HepG2 (cell line): ENCODE measurements around the gene SPATA32. TPM values are rescaled to one million over a fixed set of nuclear protein-coding genes. Genes with fewer than 3 reads are reported as not detected.

Experiments
- ATF7 ChIP-seq, 2 experiments: fragments of 450-650 bp in 1 of 2; sonication (generic) in 1 of 2; formaldehyde crosslinking in 1 of 2; IDR thresholded peaks; 2 replicates each; pipeline versions ENCODE4 v1.4.0 to v1.6.1; 2016 to 2020; ENCODE audit warnings: antibody characterized with exemption in 1 of 2, mild to moderate bottlenecking in 1 of 2, missing genetic modification reagents in 1 of 2
- ELF1 ChIP-seq: sonication (generic); formaldehyde crosslinking; IDR thresholded peaks from 2 replicates; pipeline ENCODE4 v1.4.0; 2020; ENCODE audit warnings: missing genetic modification reagents
- GATAD2A ChIP-seq: IDR thresholded peaks from 2 replicates; pipeline ENCODE4 v1.6.1; 2016
- HDAC2 ChIP-seq: sonication (generic); formaldehyde crosslinking; IDR thresholded peaks from 2 replicates; pipeline ENCODE4 v1.4.0; 2020; ENCODE audit warnings: missing genetic modification reagents
- HHEX ChIP-seq: IDR thresholded peaks from 2 replicates; pipeline ENCODE4 v1.6.1; 2016; ENCODE audit warnings: control low read depth
- HNF4G ChIP-seq, 2 experiments: sonication (generic) in 1 of 2; formaldehyde crosslinking in 1 of 2; IDR thresholded peaks; 2 replicates each; pipeline versions ENCODE4 v1.4.0 to v1.6.1; 2011 to 2020; ENCODE audit warnings: borderline replicate concordance in 2 of 2, low read depth in 2 of 2, mild to moderate bottlenecking in 2 of 2, low read length in 1 of 2, missing genetic modification reagents in 1 of 2, moderate library complexity in 1 of 2
- KDM2A ChIP-seq: sonication (generic); formaldehyde crosslinking; IDR thresholded peaks from 2 replicates; pipeline ENCODE4 v1.4.0; 2020; ENCODE audit warnings: low read depth, missing genetic modification reagents, borderline replicate concordance
- KDM4B ChIP-seq: sonication (generic); formaldehyde crosslinking; IDR thresholded peaks from 2 replicates; pipeline ENCODE4 v1.4.0; 2020; ENCODE audit warnings: missing genetic modification reagents
- NAIF1 ChIP-seq: sonication (generic); formaldehyde crosslinking; IDR thresholded peaks from 2 replicates; pipeline ENCODE4 v1.5.0; 2020; ENCODE audit warnings: mild to moderate bottlenecking, missing genetic modification reagents, borderline replicate concordance
- NR2F6 ChIP-seq, 2 experiments: IDR thresholded peaks; 2 replicates each; pipeline ENCODE4 v1.6.1; 2016; ENCODE audit warnings: antibody characterized with exemption in 1 of 2, mild to moderate bottlenecking in 1 of 2
- NRL ChIP-seq: sonication (generic); formaldehyde crosslinking; IDR thresholded peaks from 2 replicates; pipeline ENCODE4 v1.5.0; 2020; ENCODE audit warnings: missing genetic modification reagents, mild to moderate bottlenecking, moderate library complexity, borderline replicate concordance
- PITX1 ChIP-seq: sonication (generic); formaldehyde crosslinking; IDR thresholded peaks from 2 replicates; pipeline ENCODE4 v1.5.1; 2020; ENCODE audit warnings: mild to moderate bottlenecking, missing genetic modification reagents
- POGZ ChIP-seq: sonication (generic); formaldehyde crosslinking; IDR thresholded peaks from 2 replicates; pipeline ENCODE4 v1.4.0; 2020; ENCODE audit warnings: mild to moderate bottlenecking, missing genetic modification reagents
- REPIN1 ChIP-seq: sonication (generic); formaldehyde crosslinking; IDR thresholded peaks from 2 replicates; pipeline ENCODE4 v1.8.0; 2022; ENCODE audit warnings: missing genetic modification reagents, low read depth, mild to moderate bottlenecking, borderline replicate concordance
- SKI ChIP-seq: fragments of 450-650 bp; IDR thresholded peaks from one replicate; pipeline ENCODE4 v1.6.1; 2018; ENCODE audit warnings: mild to moderate bottlenecking; ENCODE audit not compliant: partially characterized antibody
- SMC3 ChIP-seq: IDR thresholded peaks from 2 replicates; pipeline ENCODE4 v1.6.1; 2011; ENCODE audit warnings: low read length, improper control_type of control experiment
- SP5 ChIP-seq: IDR thresholded peaks from 2 replicates; pipeline ENCODE4 v1.6.1; 2016; ENCODE audit warnings: low read depth, borderline replicate concordance
- SRF ChIP-seq: IDR thresholded peaks from 2 replicates; pipeline ENCODE4 v1.6.1; 2011; ENCODE audit warnings: mild to moderate bottlenecking, low read depth, low read length, moderate library complexity
- THAP11 ChIP-seq: IDR thresholded peaks from 2 replicates; pipeline ENCODE4 v1.6.1; 2016; ENCODE audit warnings: missing biosample characterization, missing genetic modification reagents
- TP53 ChIP-seq: sonication (generic); formaldehyde crosslinking; conservative IDR thresholded peaks from 2 replicates; pipeline ENCODE4 v1.4.0; 2020; ENCODE audit warnings: missing genetic modification reagents
- ZBTB38 ChIP-seq: sonication (generic); formaldehyde crosslinking; IDR thresholded peaks from 2 replicates; pipeline ENCODE4 v1.5.1; 2020; ENCODE audit warnings: mild to moderate bottlenecking, missing genetic modification reagents
- ZNF263 ChIP-seq: sonication (generic); formaldehyde crosslinking; IDR thresholded peaks from 2 replicates; pipeline ENCODE4 v1.4.0; 2020; ENCODE audit warnings: missing genetic modification reagents
- ZNF329 ChIP-seq: sonication (generic); formaldehyde crosslinking; IDR thresholded peaks from 2 replicates; pipeline ENCODE4 v1.9.0; 2021; ENCODE audit warnings: low read depth, mild to moderate bottlenecking, missing genetic modification reagents
- ZNF414 ChIP-seq: sonication (generic); formaldehyde crosslinking; IDR thresholded peaks from 2 replicates; pipeline ENCODE4 v1.5.0; 2020; ENCODE audit warnings: missing genetic modification reagents
- ZNF441 ChIP-seq: sonication (generic); formaldehyde crosslinking; IDR thresholded peaks from 2 replicates; pipeline ENCODE4 v1.7.0; 2021; ENCODE audit warnings: missing genetic modification reagents, borderline replicate concordance
- ZNF724P ChIP-seq: sonication (generic); formaldehyde crosslinking; IDR thresholded peaks from 2 replicates; pipeline ENCODE4 v1.8.0; 2022; ENCODE audit warnings: missing genetic modification reagents, borderline replicate concordance
- ZNF788 ChIP-seq: sonication (generic); formaldehyde crosslinking; IDR thresholded peaks from 2 replicates; pipeline ENCODE4 v1.5.0; 2020; ENCODE audit warnings: mild to moderate bottlenecking, missing genetic modification reagents, borderline replicate concordance
- ZSCAN22 ChIP-seq: sonication (generic); formaldehyde crosslinking; IDR thresholded peaks from 2 replicates; pipeline ENCODE4 v1.4.0; 2020; ENCODE audit warnings: mild to moderate bottlenecking, missing genetic modification reagents
- ZSCAN31 ChIP-seq: sonication (generic); formaldehyde crosslinking; IDR thresholded peaks from 2 replicates; pipeline ENCODE4 v1.5.0; 2020; ENCODE audit warnings: low read depth, mild to moderate bottlenecking, missing genetic modification reagents
- ZSCAN9 ChIP-seq: IDR thresholded peaks from 2 replicates; pipeline ENCODE4 v1.6.1; 2016; ENCODE audit warnings: borderline replicate concordance
- polyA plus RNA-seq, 8 experiments: library from polyadenylated mRNA; depleted of rRNA in 3 of 8; stranded (reverse) in 7 of 8; unstranded in 1 of 8; fragments of >200 nt; fragmentation: Illumina TruSeq in 4 of 8; extraction: Trizol in 4 of 8; gene quantifications; 2 replicates each; pipeline versions ENCODE4 v1.2.1 to v1.2.3, GENCODE V29; 2011 to 2016; ENCODE audit warnings: low read depth in 4 of 8, missing spikeins in 1 of 8, mixed read lengths in 1 of 8; ENCODE audit not compliant: insufficient read depth in 1 of 8
- total RNA-seq, 5 experiments: library from RNA; depleted of rRNA; stranded (reverse); fragments of >200 nt; fragmentation: Illumina TruSeq; extraction: Trizol; gene quantifications; 2 replicates each; pipeline ENCODE4 v1.2.3, GENCODE V29; 2016; ENCODE audit warnings: low read depth in 1 of 5
- TF ChIP-seq, protein P1 (sequence below), 2 experiments: fragments of 450-650 bp in 1 of 2; sonication (generic) in 1 of 2; formaldehyde crosslinking; IDR thresholded peaks; 2 replicates each; pipeline versions ENCODE4 v1.5.0 to v1.8.0; 2020 to 2022; ENCODE audit warnings: mild to moderate bottlenecking in 1 of 2, missing genetic modification reagents in 1 of 2

The SPATA32 gene
- total and polyA plus RNA-seq, 2 of the 13 experiments (the other 11 are each of a cell fraction or from before 2014, with no cell fraction given) = not detected

DNA sequence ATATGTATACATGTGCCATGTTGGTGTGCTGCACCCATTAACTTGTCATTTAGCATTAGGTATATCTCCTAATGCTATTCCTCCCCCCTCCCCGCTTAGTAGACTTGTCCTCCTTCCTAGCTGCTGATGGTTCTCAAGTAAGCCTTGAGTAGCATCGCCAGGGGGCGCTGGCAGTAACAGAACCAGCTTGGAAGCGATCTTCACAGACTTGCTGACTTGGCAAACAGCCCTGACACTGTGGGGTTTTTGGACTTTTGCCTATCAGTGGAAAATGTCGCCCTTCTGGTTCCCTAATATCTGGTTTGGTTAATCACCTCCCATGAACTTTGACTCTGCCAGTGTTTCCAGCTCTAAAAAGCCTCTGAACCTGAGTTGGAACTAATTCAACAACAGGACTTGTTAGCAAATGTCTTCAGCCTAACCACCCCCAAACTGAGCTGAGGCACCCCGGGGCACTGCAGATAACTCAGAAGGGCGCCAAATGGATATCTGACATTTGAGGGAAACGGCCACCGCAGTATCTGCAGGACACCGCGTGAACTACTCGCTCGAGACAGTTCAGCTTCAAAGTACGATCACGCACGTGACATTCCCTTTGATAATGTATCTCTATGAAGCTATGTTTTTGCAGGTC, 15.4 kb upstream of the SPATA32 start (continued):
- TF ChIP-seq TP53 (CRISPR knock-in tag) = 0 out of 2 replicates have a peak, but pooled peaks have one; percentile 44
- TF ChIP-seq ZSCAN9 (CRISPR knock-in tag) = 0 out of 2 replicates have a peak, but pooled peaks have one; percentile 45
- peak; percentile 99 for TF ChIP-seq SMC3
- TF ChIP-seq GATAD2A = peak; percentile 77
- no peak for TF ChIP-seq ZSCAN22 (CRISPR knock-in tag)
- 0 out of 2 replicates have a peak, but pooled peaks have one; percentile 27 for TF ChIP-seq POGZ (CRISPR knock-in tag)
- no peak for TF ChIP-seq ZSCAN31 (CRISPR knock-in tag)
- 0 out of 2 replicates have a peak, but pooled peaks have one; percentile 31 for TF ChIP-seq SRF
- TF ChIP-seq SKI = peak; percentile 20
- TF ChIP-seq THAP11 (CRISPR knock-in tag) = peak; percentile 52; the same call in 1 of the 2 replicates
- peak; percentile 58 for TF ChIP-seq ZBTB38 (CRISPR knock-in tag)
- TF ChIP-seq KDM4B (CRISPR knock-in tag) = peak; percentile 63; the same call in 1 of the 2 replicates
- TF ChIP-seq PITX1 (CRISPR knock-in tag) = peak; percentile 43; the same call in 1 of the 2 replicates
- 0 out of 2 replicates have a peak, but pooled peaks have one; percentile 34 for TF ChIP-seq NR2F6 (IDR thresholded peaks at IDR 0.05)
- TF ChIP-seq NR2F6 (CRISPR knock-in tag; IDR thresholded peaks at IDR 0.05) = no peak; the same call in 1 of the 2 replicates
- TF ChIP-seq ZNF788 (CRISPR knock-in tag) = peak; percentile 79; the same call in 1 of the 2 replicates
- TF ChIP-seq ZNF414 (CRISPR knock-in tag) = no peak
- TF ChIP-seq SP5 (CRISPR knock-in tag) = peak; percentile 9; the same call in 1 of the 2 replicates
- TF ChIP-seq ELF1 (CRISPR knock-in tag) = 0 out of 2 replicates have a peak, but pooled peaks have one; percentile 22
- no peak for TF ChIP-seq ZNF329 (CRISPR knock-in tag)
- TF ChIP-seq HDAC2 = peak; percentile 24; the same call in 1 of the 2 replicates
- TF ChIP-seq HHEX (CRISPR knock-in tag) = no peak
- peak; percentile 74; the same call in 1 of the 2 replicates for TF ChIP-seq KDM2A (CRISPR knock-in tag)
- no peak for TF ChIP-seq ZNF441 (CRISPR knock-in tag)
- no peak for TF ChIP-seq NAIF1 (CRISPR knock-in tag)
- TF ChIP-seq ZNF263 (CRISPR knock-in tag) = 0 out of 2 replicates have a peak, but pooled peaks have one; percentile 52
- TF ChIP-seq HNF4G (IDR thresholded peaks at IDR 0.05; ENCODE audit: borderline replicate concordance, low read depth, low read length) = peak; percentile 11; the same call in 1 of the 2 replicates
- no peak for TF ChIP-seq HNF4G (CRISPR knock-in tag; IDR thresholded peaks at IDR 0.05; ENCODE audit: borderline replicate concordance, low read depth)
- TF ChIP-seq, protein P1, sequence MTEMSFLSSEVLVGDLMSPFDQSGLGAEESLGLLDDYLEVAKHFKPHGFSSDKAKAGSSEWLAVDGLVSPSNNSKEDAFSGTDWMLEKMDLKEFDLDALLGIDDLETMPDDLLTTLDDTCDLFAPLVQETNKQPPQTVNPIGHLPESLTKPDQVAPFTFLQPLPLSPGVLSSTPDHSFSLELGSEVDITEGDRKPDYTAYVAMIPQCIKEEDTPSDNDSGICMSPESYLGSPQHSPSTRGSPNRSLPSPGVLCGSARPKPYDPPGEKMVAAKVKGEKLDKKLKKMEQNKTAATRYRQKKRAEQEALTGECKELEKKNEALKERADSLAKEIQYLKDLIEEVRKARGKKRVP (CRISPR knock-in tag; IDR thresholded peaks at IDR 0.05) = no peak
- no peak for TF ChIP-seq NRL (CRISPR knock-in tag)
- TF ChIP-seq REPIN1 (CRISPR knock-in tag) = peak; percentile 83
- TF ChIP-seq ATF7 (IDR thresholded peaks at IDR 0.05) = no peak
- no peak for TF ChIP-seq ATF7 (CRISPR knock-in tag; IDR thresholded peaks at IDR 0.05)
- peak; percentile 44; the same call in 1 of the 2 replicates for TF ChIP-seq ZNF724P (CRISPR knock-in tag)
